HUES48 (cell line): ENCODE data around the gene HRH3.

ENCODE experiments used
- H3K27ac ChIP-seq: one replicate; pipeline ENCODE4 v1.7.0; 2013; ENCODE audit warnings: low read depth, low read length, inconsistent platforms
- H3K27me3 ChIP-seq: 2 replicates; pipeline ENCODE4 v1.6.1; 2013; ENCODE audit warnings: mild to moderate bottlenecking, low read length; ENCODE audit not compliant: control insufficient read depth, insufficient read depth
- H3K36me3 ChIP-seq: 2 replicates; pipeline ENCODE4 v1.6.1; 2013; ENCODE audit warnings: low read length; ENCODE audit not compliant: control insufficient read depth, insufficient read depth
- H3K4me1 ChIP-seq: 2 replicates; pipeline ENCODE4 v1.6.1; 2013; ENCODE audit warnings: mild to moderate bottlenecking, low read length; ENCODE audit not compliant: control insufficient read depth, insufficient read depth
- H3K4me3 ChIP-seq: 2 replicates; pipeline ENCODE4 v1.5.1; 2013; ENCODE audit warnings: mild to moderate bottlenecking, low read depth, low read length
- H3K9ac ChIP-seq: 2 replicates; pipeline ENCODE4 v1.6.1; 2013; ENCODE audit warnings: mild to moderate bottlenecking, low read depth, low read length, moderate library complexity
- H3K9me3 ChIP-seq: 2 replicates; pipeline ENCODE4 v1.6.1; 2013; ENCODE audit warnings: low read length; ENCODE audit not compliant: control insufficient read depth, insufficient read depth

The HRH3 gene

GRCh38 chr20:62202676-62203377, 17.3 kb downstream of the HRH3 start:
- Histone ChIP-seq H3K9me3 (no peaks in the 10 kb centered on the region), H3K27ac (no peak overlapping the region), H3K36me3 (peaks cover 38% of the 10 kb centered on the region), H3K27me3 (no peaks in the 10 kb centered on the region), H3K4me1 (no peaks in the 10 kb centered on the region), H3K9ac (no peak overlapping the region), H3K4me3 (no peak overlapping the region)

GRCh38 chr20:62202083-62202395, 18.0 kb downstream of the HRH3 start:
- no peaks in the 10 kb centered on the region for H3K9me3 ChIP-seq
- H3K9ac ChIP-seq: no peak overlapping the region
- H3K27me3 ChIP-seq: no peaks in the 10 kb centered on the region
- H3K36me3 ChIP-seq: peaks cover 38% of the 10 kb centered on the region
- no peak overlapping the region for H3K27ac ChIP-seq
- no peak overlapping the region for H3K4me3 ChIP-seq
- no peaks in the 10 kb centered on the region for H3K4me1 ChIP-seq

GRCh38 chr20:62201173-62202082, 18.6 kb downstream of the HRH3 start:
- H3K27ac ChIP-seq: no peak overlapping the region

GRCh38 chr20:62200491-62201172, 19.4 kb downstream of the HRH3 start:
- Histone ChIP-seq H3K36me3 (peaks cover 43% of the 10 kb centered on the region), H3K9ac (no peak overlapping the region), H3K27me3 (no peaks in the 10 kb centered on the region), H3K4me1 (no peaks in the 10 kb centered on the region), H3K9me3 (no peaks in the 10 kb centered on the region), H3K27ac (no peak overlapping the region), H3K4me3 (no peak overlapping the region)

More at GRCh38 chr20:62201173-62202082, 18.6 kb downstream of the HRH3 start:
- Histone ChIP-seq H3K4me3 (no peak overlapping the region), H3K36me3 (peaks cover 38% of the 10 kb centered on the region), H3K9ac (no peak overlapping the region), H3K4me1 (no peaks in the 10 kb centered on the region), H3K27me3 (no peaks in the 10 kb centered on the region), H3K9me3 (no peaks in the 10 kb centered on the region)

GRCh38 chr20:62198931-62199330, 21.1 kb downstream of the HRH3 start:
- Histone ChIP-seq H3K27ac (no peak overlapping the region), H3K36me3 (peaks cover 47% of the 10 kb centered on the region), H3K4me1 (no peaks in the 10 kb centered on the region), H3K9ac (no peak overlapping the region), H3K27me3 (no peaks in the 10 kb centered on the region), H3K4me3 (no peak overlapping the region), H3K9me3 (no peaks in the 10 kb centered on the region)

GRCh38 chr20:62198496-62198895, 21.6 kb downstream of the HRH3 start:
- Histone ChIP-seq H3K4me3 (no peak overlapping the region), H3K9ac (no peak overlapping the region), H3K4me1 (no peaks in the 10 kb centered on the region), H3K27me3 (no peaks in the 10 kb centered on the region), H3K9me3 (no peaks in the 10 kb centered on the region), H3K27ac (no peak overlapping the region), H3K36me3 (peaks cover 49% of the 10 kb centered on the region)

- Histone ChIP-seq H3K4me3 (no peak overlapping the region), H3K27me3 (no peaks in the 10 kb centered on the region), H3K4me1 (no peaks in the 10 kb centered on the region), H3K27ac (no peak overlapping the region), H3K9ac (no peak overlapping the region), H3K9me3 (no peaks in the 10 kb centered on the region), H3K36me3 (peaks cover 55% of the 10 kb centered on the region)
Observed at GRCh38 chr20:62197801-62198200, 22.3 kb downstream of the HRH3 start.

GRCh38 chr20:62197311-62197710, 22.8 kb downstream of the HRH3 start:
- no peaks in the 10 kb centered on the region for H3K4me1 ChIP-seq
- H3K36me3 ChIP-seq: peaks cover 55% of the 10 kb centered on the region

GRCh38 chr20:62196286-62196685, 23.8 kb downstream of the HRH3 start:
- Histone ChIP-seq H3K4me1 (no peaks in the 10 kb centered on the region), H3K27ac (no peak overlapping the region), H3K9ac (no peak overlapping the region), H3K27me3 (no peaks in the 10 kb centered on the region), H3K9me3 (no peaks in the 10 kb centered on the region), H3K4me3 (no peak overlapping the region), H3K36me3 (peaks cover 47% of the 10 kb centered on the region)

More at GRCh38 chr20:62197311-62197710, 22.8 kb downstream of the HRH3 start:
- Histone ChIP-seq H3K9ac (no peak overlapping the region), H3K27me3 (no peaks in the 10 kb centered on the region), H3K4me3 (no peak overlapping the region), H3K27ac (no peak overlapping the region), H3K9me3 (no peaks in the 10 kb centered on the region)

- no peak overlapping the region for H3K9ac ChIP-seq
- peaks cover 41% of the 10 kb centered on the region for H3K36me3 ChIP-seq
- H3K4me1 ChIP-seq: no peaks in the 10 kb centered on the region
Observed at GRCh38 chr20:62195736-62196135, 24.3 kb downstream of the HRH3 start.

GRCh38 chr20:62195075-62195405, 25.0 kb downstream of the HRH3 start:
- H3K27ac ChIP-seq: no peak overlapping the region

More at GRCh38 chr20:62195736-62196135, 24.3 kb downstream of the HRH3 start:
- Histone ChIP-seq H3K9me3 (no peaks in the 10 kb centered on the region), H3K4me3 (no peak overlapping the region), H3K27ac (no peak overlapping the region), H3K27me3 (no peaks in the 10 kb centered on the region)

More at GRCh38 chr20:62195075-62195405, 25.0 kb downstream of the HRH3 start:
- Histone ChIP-seq H3K36me3 (peaks cover 34% of the 10 kb centered on the region), H3K27me3 (no peaks in the 10 kb centered on the region), H3K9me3 (no peaks in the 10 kb centered on the region), H3K4me1 (no peaks in the 10 kb centered on the region), H3K4me3 (no peak overlapping the region), H3K9ac (no peak overlapping the region)
